ENCODE measurements around the gene CRYBB2.
A peak's percentile ranks its signal among the peaks of the same experiment; 100 is the strongest.
"Not testable (repeated sequence)": the region's sequence is repeated elsewhere in the genome, so short reads cannot be mapped to it uniquely, and the experiment has no call there.

CRYBB2 gene

DNA sequence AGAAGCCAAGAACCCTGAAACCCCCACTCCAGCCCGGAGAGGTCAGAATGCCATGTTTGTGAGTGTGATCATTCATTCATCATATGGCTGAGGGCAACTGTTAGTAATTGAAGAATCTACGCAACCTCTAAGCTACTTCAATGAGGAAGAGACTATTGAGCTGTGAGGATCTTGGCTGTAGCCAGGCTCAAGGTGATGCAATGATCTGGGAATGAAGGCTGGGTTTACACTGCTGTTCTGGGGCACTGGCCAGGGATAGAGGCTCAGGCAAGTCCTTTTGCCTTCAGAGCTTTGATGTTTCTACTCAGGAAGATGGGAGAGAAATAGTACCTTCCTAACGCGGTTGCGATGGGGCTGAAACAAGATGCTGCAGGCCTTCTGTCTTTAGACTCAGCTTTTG, 12.9 kb downstream of the CRYBB2 start:
- no peak for DNase-seq (ENCODE audit: low read depth in 2 of 3, low spot score in 2 of 3)

DNA sequence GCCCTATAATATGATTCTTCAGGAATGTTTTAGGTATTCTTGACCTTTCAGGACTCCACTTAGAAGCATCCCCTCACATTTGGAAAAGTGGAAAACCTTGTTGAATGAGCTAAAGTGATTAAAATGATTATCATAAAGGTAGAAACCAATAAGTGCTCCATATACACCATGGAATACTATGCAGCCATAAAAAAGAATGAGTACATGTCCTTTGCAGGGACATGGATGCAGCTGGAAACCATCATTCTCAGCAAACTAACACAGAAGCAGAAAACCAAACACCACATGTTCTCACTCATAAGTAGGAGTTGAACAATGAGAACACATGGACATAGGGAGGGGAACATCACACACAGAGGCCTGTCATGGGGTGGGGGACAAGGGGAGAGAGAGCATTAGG, 14.3 kb downstream of the CRYBB2 start:
- not testable (repeated sequence) for DNase-seq (ENCODE audit: low read depth in 2 of 3, low spot score in 2 of 3)

DNA sequence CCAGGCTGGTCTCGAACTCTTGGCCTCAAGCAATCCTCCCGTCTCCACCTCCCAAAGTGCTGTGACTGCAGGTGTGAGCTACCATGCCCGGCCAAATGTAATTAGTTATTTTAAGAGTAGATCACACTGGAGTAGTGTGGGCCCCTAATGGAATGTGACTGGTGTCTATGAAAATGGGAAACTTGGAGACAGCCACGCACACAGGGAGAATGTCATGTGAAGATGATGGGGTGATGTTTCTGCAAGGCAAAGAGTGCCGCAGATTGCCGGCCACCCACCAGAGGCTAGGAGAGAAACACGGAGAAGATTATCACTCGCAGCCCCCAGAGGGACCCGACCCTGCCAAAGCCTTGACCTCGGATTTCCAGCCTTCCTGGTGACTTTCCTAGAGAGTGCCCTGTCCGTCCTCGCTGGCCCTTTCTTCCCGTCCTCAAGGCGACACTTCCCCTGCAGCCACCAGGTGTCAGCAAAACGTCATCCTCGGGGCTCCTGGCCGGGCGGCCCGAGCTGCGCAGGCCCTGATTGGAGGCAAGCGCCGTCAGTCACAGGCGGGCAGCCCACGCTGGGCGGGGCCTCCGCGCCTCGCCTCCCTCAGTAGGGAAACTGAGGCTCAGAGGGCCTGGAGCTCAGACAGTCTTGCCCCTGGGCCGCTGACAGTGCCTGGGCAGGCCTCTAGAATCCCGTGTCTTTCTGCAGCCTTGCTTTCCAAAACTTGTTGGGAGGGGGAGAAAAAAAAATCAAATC, 16.3 kb downstream of the CRYBB2 start:
- DNase-seq (ENCODE audit: low read depth in 2 of 3, low spot score in 2 of 3): peak; percentile 49 to 62 (median 49)

DNA sequence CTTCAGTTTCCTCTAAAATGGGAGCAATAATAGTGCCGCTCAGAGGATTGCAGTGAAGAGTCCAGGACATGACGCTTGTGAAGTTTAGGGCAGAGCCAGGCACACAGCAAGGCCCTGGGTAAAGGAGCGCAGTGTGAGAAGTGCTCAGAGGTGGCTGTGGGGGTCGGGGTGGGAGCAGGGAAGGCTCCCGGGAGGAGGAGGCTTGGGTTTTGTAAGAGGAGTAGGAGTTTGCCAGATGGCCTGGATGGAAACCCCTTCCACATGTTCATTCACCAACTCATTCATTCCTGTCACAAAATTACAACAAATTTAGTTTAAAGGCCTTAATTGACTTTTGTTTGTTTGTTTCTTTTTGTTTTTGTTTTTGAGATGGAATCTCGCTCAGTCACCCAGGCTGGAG, 17.0 kb downstream of the CRYBB2 start:
- no peak for DNase-seq (ENCODE audit: low read depth in 2 of 3, low spot score in 2 of 3)

DNA sequence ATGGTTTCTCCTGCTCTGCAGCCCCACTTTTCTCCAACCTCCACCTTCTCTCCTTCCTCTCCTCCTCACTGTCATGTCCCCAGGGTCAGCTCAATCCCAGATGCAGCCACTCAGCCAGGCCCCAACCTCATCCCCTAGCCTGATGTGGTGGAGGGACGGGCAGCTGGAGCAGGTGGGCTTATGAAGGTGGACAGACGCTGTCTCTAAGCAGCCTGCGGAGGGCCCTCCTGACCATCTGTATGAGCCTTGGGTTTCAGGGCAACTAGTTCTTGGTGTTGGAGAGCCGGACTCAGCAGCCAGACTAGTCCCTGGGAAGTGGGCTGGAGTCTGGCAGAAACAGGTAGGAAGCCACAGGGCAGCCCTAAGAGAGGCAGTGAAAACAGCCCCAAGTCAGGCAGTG, 18.1 kb downstream of the CRYBB2 start:
- no peak for DNase-seq (ENCODE audit: low read depth in 2 of 3, low spot score in 2 of 3)

DNA sequence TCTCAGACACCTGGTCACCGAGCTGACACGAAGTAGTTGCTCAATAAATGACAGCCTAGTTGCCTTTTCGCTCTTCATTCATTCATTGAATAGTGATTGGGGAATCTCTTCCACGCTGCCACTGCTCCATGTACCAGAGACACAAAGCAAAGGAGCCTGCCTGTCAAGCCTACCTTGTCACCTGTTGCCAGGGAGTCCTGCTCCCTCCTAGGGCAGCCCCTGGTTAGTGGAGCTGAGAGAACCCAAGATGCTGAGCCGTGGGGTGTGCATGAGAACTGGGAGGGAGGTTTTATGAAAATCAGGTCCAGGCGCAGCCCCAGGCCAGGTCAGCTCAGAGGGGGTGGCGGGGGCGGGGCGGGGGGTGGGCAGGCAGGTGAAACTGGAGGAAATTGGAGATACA, 18.6 kb downstream of the CRYBB2 start:
- not testable (repeated sequence) for DNase-seq (ENCODE audit: low read depth in 2 of 3, low spot score in 2 of 3)

DNA sequence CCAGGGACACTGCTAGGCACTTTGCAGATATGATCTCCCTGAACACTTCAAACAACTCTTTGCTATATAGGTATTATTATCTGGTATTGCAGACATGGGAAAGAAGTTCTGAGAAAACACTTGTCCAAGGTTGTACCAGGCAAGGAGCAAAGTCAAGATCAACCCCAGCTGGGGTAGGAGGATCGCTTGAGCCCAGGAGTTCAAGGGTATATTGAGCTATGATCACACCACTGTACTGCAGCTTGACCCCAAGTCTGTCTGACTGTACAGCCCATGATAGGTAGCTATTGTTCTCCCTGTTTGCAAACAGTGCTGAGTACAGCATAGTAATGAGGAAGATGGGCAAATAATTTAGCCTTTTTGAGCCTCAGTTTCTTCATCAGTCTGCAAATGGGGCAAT, 35.7 kb downstream of the CRYBB2 start:
- not testable (repeated sequence) for DNase-seq (ENCODE audit: low read depth in 2 of 3, low spot score in 2 of 3)

DNA sequence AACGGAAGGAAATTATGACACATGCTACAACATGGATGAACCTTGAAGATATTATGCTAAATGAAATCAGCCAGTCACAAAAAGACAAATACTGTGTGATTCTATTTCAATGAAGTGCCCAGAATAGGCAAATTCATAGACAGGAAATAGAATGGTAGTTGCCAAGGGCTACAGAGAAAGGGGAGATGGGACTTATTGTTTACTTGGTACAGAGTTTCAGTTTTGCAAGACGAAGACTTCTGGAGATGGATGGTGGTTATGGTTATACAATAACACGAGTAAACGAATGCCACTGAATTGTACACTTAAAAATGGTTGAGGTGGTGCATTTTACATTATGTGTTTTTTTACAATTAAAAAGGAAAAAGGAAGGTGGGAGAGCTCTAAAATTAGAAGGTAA, 48.1 kb downstream of the CRYBB2 start:
- DNase-seq (ENCODE audit: low read depth in 2 of 3, low spot score in 2 of 3): not testable (repeated sequence)

DNA sequence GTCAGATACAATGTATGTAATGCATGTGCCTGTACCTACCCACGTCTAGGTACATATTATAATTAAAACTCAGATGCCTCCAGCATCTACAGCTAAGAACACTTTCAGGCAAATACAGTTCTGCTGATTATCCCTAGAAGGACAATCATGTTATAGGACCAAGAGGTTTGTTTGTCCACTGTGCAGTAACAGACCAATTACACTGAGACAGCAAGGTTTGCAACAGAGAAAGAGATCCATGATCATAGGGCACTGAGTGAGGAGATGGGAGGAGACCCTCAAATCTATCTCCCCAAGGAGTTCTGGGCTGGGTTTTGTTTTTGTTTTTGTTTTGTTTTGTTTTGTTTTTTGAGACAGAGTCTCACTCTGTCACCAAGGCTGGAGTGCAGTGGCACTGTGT, 49.5 kb downstream of the CRYBB2 start:
- not testable (repeated sequence) for DNase-seq (ENCODE audit: low read depth in 2 of 3, low spot score in 2 of 3)

DNA sequence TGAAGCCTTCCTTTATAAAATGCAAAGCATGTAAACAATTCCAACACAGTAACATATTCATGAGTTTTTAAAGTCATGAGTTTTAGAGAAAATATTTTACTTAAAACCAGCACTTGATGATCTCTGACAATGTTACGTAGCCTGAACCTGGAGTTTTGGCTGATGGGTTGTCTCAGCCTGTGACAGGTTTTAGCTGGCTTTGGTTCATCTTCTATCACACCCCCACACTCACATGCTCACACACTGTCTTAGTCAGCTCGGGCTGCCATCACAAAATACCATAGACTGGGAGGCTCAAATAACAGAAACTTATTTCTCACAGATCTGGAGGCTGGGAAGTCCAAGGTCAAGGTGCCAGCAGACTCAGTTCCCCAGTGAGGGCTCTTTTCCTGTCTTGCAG, 50.6 kb downstream of the CRYBB2 start:
- not testable (repeated sequence) for DNase-seq (ENCODE audit: low read depth in 2 of 3, low spot score in 2 of 3)

DNA sequence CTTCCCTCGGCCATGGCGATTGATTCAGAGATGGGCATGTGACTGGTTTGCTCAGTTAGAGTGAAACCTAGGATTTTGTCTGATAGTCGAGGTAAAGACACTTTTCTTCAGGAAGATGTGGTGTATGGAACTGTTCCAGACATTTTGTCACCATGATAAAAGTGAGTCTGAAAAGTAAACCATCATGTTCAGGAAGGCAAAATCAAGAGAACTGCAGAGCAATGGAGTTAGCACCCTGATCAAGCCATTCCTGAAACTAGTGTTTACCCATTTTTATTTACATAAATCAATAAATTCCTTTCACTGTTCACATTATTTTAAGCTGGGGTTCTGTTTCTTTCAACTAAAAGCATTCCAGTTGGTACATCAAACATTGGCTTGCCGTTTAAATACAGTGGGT, 53.8 kb downstream of the CRYBB2 start:
- not testable (repeated sequence) for DNase-seq (ENCODE audit: low read depth in 2 of 3, low spot score in 2 of 3)

DNA sequence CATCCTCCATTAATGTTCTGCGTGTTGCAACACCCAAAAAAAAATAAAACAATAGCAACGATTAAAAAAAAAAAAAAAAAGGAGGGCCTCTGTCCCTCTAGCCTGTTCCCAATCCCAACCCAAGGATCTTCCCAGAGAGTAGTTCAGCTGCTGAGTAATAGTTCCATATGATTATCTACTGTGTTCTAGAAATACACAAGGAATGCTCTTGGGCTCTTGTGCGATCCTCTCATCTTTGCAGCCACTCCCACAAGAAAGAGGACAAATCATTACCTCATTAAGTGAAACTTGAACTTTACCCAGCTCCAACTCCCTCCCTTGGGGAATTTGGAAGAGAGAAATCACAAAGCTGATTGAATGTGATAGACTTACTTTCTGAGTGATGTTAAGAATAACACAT, 54.5 kb downstream of the CRYBB2 start:
- DNase-seq (ENCODE audit: low read depth in 2 of 3, low spot score in 2 of 3): not testable (repeated sequence)

DNA sequence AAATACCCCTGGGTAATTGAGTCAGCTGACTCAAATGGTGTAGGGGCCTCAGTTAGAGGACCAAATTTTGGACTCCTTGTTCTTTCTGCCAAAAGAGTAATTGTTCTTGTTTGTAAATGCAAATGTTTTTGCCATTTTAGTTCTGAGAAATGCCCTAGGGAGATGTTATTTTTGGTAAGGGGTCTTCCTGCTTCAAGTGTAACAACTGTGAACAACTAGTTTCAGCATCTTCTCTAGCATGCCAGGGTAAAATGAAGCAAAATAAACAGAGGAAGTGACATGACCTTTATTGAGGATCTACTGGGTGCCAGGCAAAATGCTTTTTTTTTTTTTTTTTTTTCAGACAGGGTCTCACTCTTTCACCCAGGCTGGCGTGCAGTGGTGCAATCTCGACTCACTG, 60.7 kb downstream of the CRYBB2 start:
- not testable (repeated sequence) for DNase-seq (ENCODE audit: low read depth in 2 of 3, low spot score in 2 of 3)

All from activated CD8-positive, alpha-beta memory T cell treated with anti-CD3 and anti-CD28 coated beads for 48 hours (primary cell).